Coronary artery (tissue), 2 donors: ENCODE measurements around the gene DOCK10.

Experiments
- DNase-seq: peaks from one replicate; pipeline ENCODE4 v3.0.0-alpha.2; 2017; ENCODE audit warnings: low spot score
- H3K27ac ChIP-seq, 2 donors: fragments of 200-600 bp; sonication (generic); one replicate each; pipeline ENCODE4 v1.5.1; 2016 to 2019
- H3K4me3 ChIP-seq: fragments of 200-600 bp; sonication (generic); 2 replicates; pipeline ENCODE4 v1.5.1; 2016; ENCODE audit warnings: mild to moderate bottlenecking, moderate library complexity
- CTCF ChIP-seq: fragments of 200-600 bp; sonication (generic); IDR thresholded peaks from one replicate; pipeline ENCODE4 v1.5.1; 2019; ENCODE audit warnings: antibody characterized with exemption

Gene DOCK10

GRCh38 chr2:224796695-224797305 is 245.5 kb downstream of the DOCK10 start:
- Histone ChIP-seq H3K27ac (no peak overlapping the region), H3K4me3 (no peak overlapping the region)
- no peak for DNase-seq
- TF ChIP-seq CTCF: no peak

- no peak overlapping the region for H3K27ac ChIP-seq
Observed at GRCh38 chr2:224793946-224794345, 248.3 kb downstream of the DOCK10 start.

GRCh38 chr2:224786848-224787247 is 255.4 kb downstream of the DOCK10 start:
- H3K4me3 ChIP-seq: no peak overlapping the region
- no peak for TF ChIP-seq CTCF
- no peak overlapping the region for H3K27ac ChIP-seq
- DNase-seq: no peak

More at GRCh38 chr2:224793946-224794345, 248.3 kb downstream of the DOCK10 start:
- H3K4me3 ChIP-seq: no peak overlapping the region
- TF ChIP-seq CTCF: no peak
- no peak for DNase-seq

- DNase-seq: no peak
- Histone ChIP-seq H3K4me3 (no peak overlapping the region), H3K27ac (no peak overlapping the region)
- TF ChIP-seq CTCF: no peak
Observed at GRCh38 chr2:224781400-224781799, 260.9 kb downstream of the DOCK10 start.

- TF ChIP-seq CTCF: no peak
- DNase-seq: no peak
- Histone ChIP-seq H3K4me3 (no peak overlapping the region), H3K27ac (no peak overlapping the region)
Observed at GRCh38 chr2:224780823-224781222, 261.4 kb downstream of the DOCK10 start.

GRCh38 chr2:224780106-224780505 is 262.2 kb downstream of the DOCK10 start:
- TF ChIP-seq CTCF: no peak
- DNase-seq: no peak
- H3K4me3 ChIP-seq: no peak overlapping the region
- H3K27ac ChIP-seq: no peak overlapping the region

GRCh38 chr2:224778474-224778877 is 263.8 kb downstream of the DOCK10 start:
- Histone ChIP-seq H3K27ac (no peak overlapping the region), H3K4me3 (no peak overlapping the region)
- TF ChIP-seq CTCF: peak; percentile 45
- DNase-seq: no peak
